ENCODE data around the gene ARHGEF17.

The ARHGEF17 gene

DNA sequence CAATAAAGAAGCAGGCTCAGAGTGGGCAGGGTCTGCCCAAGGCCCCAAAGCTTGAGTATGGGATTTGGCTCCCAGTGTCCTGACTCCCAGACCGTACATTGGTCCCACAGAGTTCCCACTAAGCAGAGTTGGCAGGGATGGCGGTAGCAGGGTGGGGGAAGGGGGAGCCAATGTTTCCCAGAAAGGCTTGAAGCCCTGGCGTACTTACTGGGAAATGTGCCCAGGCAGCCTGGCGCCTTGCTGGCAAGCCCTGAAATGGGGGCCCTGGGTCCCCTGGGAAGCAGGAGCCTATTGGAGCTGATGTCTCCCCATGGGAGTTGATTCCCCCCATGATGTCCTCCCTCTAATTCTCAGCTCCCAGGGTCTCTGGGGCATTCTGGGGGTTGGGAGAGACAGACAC is 9.3 kb downstream of the ARHGEF17 start:
- TF ChIP-seq ZFP30 (CRISPR knock-in tag; IDR thresholded peaks at IDR 0.05) (no peak), SNAI2 (CRISPR knock-in tag; IDR thresholded peaks at IDR 0.05) (no peak), ZFP3 (CRISPR knock-in tag; IDR thresholded peaks at IDR 0.05) (peak; percentile 67; the same call in 1 of the 2 replicates)
- TF ChIP-seq, protein P1, sequence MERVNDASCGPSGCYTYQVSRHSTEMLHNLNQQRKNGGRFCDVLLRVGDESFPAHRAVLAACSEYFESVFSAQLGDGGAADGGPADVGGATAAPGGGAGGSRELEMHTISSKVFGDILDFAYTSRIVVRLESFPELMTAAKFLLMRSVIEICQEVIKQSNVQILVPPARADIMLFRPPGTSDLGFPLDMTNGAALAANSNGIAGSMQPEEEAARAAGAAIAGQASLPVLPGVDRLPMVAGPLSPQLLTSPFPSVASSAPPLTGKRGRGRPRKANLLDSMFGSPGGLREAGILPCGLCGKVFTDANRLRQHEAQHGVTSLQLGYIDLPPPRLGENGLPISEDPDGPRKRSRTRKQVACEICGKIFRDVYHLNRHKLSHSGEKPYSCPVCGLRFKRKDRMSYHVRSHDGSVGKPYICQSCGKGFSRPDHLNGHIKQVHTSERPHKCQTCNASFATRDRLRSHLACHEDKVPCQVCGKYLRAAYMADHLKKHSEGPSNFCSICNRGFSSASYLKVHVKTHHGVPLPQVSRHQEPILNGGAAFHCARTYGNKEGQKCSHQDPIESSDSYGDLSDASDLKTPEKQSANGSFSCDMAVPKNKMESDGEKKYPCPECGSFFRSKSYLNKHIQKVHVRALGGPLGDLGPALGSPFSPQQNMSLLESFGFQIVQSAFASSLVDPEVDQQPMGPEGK (CRISPR knock-in tag; IDR thresholded peaks at IDR 0.05; ENCODE audit: borderline replicate concordance) = no peak
- ATAC-seq = no peak; the same call in 2 of the 3 replicates

DNA sequence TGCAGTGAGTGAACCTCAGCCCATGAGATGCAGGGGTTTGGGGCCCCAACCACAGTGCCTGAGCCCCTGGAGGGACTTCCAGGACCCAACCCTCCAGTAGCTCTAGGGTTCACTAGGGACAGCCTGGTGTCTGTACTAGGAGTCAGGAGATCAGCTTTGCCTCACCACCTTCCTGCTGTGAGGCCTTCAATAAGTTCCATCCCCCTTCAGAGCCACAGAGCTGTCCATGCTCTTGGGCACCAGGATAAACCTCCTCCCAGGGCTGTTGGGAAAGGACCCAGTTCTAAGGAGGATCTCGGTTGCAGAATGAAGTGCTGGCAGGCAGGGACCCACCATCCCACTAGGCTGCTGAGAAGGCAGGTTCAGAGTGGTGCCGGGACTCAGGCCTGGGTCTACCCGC is 9.7 kb downstream of the ARHGEF17 start:
- TF ChIP-seq, protein P2, sequence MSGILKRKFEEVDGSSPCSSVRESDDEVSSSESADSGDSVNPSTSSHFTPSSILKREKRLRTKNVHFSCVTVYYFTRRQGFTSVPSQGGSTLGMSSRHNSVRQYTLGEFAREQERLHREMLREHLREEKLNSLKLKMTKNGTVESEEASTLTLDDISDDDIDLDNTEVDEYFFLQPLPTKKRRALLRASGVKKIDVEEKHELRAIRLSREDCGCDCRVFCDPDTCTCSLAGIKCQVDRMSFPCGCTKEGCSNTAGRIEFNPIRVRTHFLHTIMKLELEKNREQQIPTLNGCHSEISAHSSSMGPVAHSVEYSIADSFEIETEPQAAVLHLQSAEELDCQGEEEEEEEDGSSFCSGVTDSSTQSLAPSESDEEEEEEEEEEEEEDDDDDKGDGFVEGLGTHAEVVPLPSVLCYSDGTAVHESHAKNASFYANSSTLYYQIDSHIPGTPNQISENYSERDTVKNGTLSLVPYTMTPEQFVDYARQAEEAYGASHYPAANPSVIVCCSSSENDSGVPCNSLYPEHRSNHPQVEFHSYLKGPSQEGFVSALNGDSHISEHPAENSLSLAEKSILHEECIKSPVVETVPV (CRISPR knock-in tag; IDR thresholded peaks at IDR 0.05) = no peak
- no peak for TF ChIP-seq CSDC2 (CRISPR knock-in tag; IDR thresholded peaks at IDR 0.05)
- no peak for TF ChIP-seq ESRRG (CRISPR knock-in tag; IDR thresholded peaks at IDR 0.05)
- no peak for TF ChIP-seq ARNTL (CRISPR knock-in tag; IDR thresholded peaks at IDR 0.05; ENCODE audit: borderline replicate concordance, low read depth)
- TF ChIP-seq, protein P1 (CRISPR knock-in tag; IDR thresholded peaks at IDR 0.05; ENCODE audit: borderline replicate concordance) = no peak
- no peak for TF ChIP-seq RARB (CRISPR knock-in tag; IDR thresholded peaks at IDR 0.05)
- TF ChIP-seq, protein P3, sequence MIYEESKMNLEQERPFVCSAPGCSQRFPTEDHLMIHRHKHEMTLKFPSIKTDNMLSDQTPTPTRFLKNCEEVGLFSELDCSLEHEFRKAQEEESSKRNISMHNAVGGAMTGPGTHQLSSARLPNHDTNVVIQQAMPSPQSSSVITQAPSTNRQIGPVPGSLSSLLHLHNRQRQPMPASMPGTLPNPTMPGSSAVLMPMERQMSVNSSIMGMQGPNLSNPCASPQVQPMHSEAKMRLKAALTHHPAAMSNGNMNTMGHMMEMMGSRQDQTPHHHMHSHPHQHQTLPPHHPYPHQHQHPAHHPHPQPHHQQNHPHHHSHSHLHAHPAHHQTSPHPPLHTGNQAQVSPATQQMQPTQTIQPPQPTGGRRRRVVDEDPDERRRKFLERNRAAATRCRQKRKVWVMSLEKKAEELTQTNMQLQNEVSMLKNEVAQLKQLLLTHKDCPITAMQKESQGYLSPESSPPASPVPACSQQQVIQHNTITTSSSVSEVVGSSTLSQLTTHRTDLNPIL (CRISPR knock-in tag; IDR thresholded peaks at IDR 0.05; ENCODE audit: low read depth) = no peak
- no peak for TF ChIP-seq GLIS3 (CRISPR knock-in tag; IDR thresholded peaks at IDR 0.05)
- no peak for TF ChIP-seq SNAI2 (CRISPR knock-in tag; IDR thresholded peaks at IDR 0.05)
- TF ChIP-seq ZNF565 (CRISPR knock-in tag; conservative IDR thresholded peaks at IDR 0.05; ENCODE audit: low read depth) = no peak
- TF ChIP-seq, protein P4, sequence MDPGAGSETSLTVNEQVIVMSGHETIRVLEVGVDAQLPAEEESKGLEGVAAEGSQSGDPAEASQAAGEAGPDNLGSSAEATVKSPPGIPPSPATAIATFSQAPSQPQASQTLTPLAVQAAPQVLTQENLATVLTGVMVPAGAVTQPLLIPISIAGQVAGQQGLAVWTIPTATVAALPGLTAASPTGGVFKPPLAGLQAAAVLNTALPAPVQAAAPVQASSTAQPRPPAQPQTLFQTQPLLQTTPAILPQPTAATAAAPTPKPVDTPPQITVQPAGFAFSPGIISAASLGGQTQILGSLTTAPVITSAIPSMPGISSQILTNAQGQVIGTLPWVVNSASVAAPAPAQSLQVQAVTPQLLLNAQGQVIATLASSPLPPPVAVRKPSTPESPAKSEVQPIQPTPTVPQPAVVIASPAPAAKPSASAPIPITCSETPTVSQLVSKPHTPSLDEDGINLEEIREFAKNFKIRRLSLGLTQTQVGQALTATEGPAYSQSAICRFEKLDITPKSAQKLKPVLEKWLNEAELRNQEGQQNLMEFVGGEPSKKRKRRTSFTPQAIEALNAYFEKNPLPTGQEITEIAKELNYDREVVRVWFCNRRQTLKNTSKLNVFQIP (CRISPR knock-in tag; IDR thresholded peaks at IDR 0.05; ENCODE audit: borderline replicate concordance, low read depth) = no peak
- TF ChIP-seq PPARA (CRISPR knock-in tag; IDR thresholded peaks at IDR 0.05; ENCODE audit: borderline replicate concordance) = no peak
- no peak for TF ChIP-seq ZNF8 (CRISPR knock-in tag; IDR thresholded peaks at IDR 0.05)
- TF ChIP-seq OSR1 (CRISPR knock-in tag; IDR thresholded peaks at IDR 0.05) = no peak
- no peak for TF ChIP-seq ZFP3 (CRISPR knock-in tag; IDR thresholded peaks at IDR 0.05)
- TF ChIP-seq ISL1 (CRISPR knock-in tag; IDR thresholded peaks at IDR 0.05) = no peak
- TF ChIP-seq TCF4 (CRISPR knock-in tag; IDR thresholded peaks at IDR 0.05; ENCODE audit: borderline replicate concordance) = no peak
- TF ChIP-seq ZC3H10 (CRISPR knock-in tag; IDR thresholded peaks at IDR 0.05) = no peak
- no peak for TF ChIP-seq ZFP30 (CRISPR knock-in tag; IDR thresholded peaks at IDR 0.05)
- ATAC-seq = no peak

DNA sequence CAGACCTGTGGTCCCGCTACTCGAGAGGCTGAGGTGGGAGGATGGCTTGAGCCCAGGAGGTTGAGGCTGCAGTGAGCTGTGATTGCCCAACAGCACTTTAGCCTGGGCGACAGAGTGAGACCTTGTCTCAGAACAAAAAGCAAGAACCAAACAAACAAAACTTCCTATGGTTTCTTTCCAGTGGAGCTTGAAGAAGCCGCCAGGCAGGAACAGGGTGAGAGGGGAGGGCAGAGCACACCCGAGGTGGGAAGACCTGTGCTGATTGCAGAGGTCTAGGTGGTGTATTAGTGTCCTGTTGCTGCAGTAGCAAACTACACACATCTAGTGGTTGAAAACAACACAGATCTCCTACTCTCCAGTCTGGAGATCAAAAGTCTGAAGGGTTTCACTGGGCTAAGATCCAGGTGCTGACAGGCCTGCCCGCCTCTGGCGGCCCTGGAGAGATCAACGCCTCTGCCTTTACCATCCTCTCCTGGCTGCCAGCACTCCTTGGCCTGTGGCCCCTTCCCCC is 10.5 kb downstream of the ARHGEF17 start:
- TF ChIP-seq TOX (CRISPR knock-in tag; IDR thresholded peaks at IDR 0.05; ENCODE audit: borderline replicate concordance) (no peak), ZC3H10 (CRISPR knock-in tag; IDR thresholded peaks at IDR 0.05) (no peak), ZFP3 (CRISPR knock-in tag; IDR thresholded peaks at IDR 0.05) (no peak), SNAI2 (CRISPR knock-in tag; IDR thresholded peaks at IDR 0.05) (no peak), ISL1 (CRISPR knock-in tag; IDR thresholded peaks at IDR 0.05) (no peak), ZNF8 (CRISPR knock-in tag; IDR thresholded peaks at IDR 0.05) (no peak)
- TF ChIP-seq, protein P1 (CRISPR knock-in tag; IDR thresholded peaks at IDR 0.05; ENCODE audit: borderline replicate concordance) = no peak
- TF ChIP-seq, protein P3 (CRISPR knock-in tag; IDR thresholded peaks at IDR 0.05; ENCODE audit: low read depth) = no peak
- ATAC-seq = no peak

Data from SK-N-SH treated with all-trans-retinoic acid at 6 μM for 48 hours (cell line).